Stimulated activated CD8-positive, alpha-beta memory T cell treated with anti-CD3 and anti-CD28 coated beads, Interleukin-15, amount 100 ng/mL, for 24 hours (primary cell): ENCODE data around the gene BRMS1.

Source experiments
- DNase-seq: peaks from one replicate; pipeline ENCODE4 v3.0.0-alpha.2; 2020; ENCODE audit warnings: low read depth

The BRMS1 gene

DNA sequence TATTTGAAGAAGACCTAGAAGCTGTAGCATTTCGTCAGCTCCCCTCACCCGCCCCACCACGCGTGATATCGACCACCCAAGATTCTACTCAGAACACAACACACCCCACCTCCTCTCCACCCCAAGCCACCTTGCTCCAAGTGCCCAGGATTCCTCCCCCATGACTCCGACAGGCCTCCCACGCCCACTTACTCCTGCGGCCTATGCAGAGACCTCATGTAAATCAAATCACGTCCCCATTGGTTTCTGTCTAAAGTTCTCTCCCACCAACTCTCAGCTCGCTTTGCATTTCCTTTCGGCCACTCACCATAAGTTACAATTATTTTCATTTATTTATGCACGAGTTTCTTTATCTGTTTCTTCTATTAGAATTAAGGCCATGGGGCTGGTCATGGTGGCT lies 42.2 kb downstream of the BRMS1 start:
- no peak for DNase-seq

DNA sequence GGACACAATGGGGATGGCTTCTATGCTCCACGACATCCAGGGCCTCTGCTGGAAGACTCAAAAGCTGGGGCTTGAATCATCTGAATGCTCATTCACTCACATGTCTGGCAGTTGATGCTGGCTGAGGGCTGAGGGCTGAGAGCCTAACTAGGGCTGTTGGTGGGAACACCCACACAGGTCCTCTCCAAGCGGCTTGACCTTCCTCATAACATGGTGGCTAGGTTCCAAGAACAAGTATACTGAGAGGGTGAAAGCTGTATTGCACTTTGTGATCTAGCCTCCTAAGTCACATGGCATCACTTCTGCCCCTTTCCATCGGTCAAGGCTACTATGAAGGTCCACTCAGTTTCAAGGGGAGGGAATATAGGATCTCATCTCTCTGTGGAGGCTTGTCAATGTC lies 45.7 kb downstream of the BRMS1 start:
- DNase-seq: no peak

DNA sequence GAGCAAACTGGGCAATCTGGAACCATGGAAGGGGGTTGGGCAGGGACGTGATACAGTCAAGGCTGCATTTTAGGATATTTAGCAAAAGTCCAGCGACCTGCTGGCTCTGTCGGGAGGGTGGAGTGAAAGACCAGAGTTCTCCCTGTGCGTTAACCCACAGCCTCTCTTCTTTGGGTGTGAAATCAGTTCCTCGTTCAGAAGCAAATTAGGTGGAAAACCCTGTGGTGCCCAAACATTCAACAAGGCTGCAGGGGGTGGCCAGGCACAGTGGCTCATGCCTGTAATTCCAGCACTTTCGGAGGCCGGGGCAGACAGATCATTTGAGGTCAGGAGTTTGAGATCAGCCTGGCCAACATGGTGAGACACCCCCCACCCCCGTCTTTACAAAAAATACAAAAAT lies 47.3 kb downstream of the BRMS1 start:
- DNase-seq: no peak

DNA sequence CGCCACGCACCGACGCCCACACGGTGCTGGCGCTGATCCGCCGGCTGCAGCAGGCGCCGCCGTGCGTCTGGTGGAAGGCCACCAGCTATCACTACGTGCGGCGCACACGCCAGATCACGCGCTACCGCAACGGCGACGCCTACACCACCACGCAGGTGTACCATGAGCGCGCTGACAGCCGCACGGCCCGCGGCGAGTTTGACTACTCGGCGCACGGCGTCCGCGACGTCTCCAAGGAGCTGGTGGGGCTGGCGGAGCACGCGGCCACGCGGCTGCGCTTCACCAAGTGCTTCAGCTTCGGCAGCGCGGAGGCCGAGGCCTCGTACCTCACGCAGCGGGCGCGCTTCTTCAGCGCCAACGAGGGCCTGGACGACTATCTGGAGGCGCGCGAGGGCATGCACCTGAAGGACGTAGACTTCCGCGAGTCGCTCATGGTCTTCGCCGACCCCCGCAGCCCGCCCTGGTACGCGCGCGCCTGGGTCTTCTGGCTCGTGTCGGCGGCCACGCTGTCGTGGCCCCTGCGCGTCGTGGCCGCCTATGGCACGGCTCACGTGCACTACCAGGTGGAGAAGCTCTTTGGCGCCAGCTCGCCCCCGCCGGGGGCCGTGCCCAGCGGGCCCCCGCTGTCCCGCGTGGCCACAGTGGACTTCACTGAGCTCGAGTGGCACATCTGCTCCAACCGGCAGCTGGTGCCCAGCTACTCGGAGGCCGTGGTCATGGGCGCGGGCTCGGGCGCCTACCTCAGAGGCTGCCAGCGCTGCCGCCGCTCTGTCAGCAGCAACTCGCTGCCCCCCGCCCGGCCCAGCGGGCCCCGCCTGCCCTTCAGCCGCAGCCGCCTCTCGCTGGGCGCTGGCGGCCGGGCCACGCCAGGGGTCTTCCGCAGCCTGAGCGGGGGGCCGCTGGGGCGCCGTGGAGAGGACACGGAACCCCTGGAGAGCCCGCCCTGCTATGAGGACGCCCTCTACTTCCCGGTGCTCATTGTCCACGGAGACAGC lies 50.0 kb downstream of the BRMS1 start:
- DNase-seq: no peak

DNA sequence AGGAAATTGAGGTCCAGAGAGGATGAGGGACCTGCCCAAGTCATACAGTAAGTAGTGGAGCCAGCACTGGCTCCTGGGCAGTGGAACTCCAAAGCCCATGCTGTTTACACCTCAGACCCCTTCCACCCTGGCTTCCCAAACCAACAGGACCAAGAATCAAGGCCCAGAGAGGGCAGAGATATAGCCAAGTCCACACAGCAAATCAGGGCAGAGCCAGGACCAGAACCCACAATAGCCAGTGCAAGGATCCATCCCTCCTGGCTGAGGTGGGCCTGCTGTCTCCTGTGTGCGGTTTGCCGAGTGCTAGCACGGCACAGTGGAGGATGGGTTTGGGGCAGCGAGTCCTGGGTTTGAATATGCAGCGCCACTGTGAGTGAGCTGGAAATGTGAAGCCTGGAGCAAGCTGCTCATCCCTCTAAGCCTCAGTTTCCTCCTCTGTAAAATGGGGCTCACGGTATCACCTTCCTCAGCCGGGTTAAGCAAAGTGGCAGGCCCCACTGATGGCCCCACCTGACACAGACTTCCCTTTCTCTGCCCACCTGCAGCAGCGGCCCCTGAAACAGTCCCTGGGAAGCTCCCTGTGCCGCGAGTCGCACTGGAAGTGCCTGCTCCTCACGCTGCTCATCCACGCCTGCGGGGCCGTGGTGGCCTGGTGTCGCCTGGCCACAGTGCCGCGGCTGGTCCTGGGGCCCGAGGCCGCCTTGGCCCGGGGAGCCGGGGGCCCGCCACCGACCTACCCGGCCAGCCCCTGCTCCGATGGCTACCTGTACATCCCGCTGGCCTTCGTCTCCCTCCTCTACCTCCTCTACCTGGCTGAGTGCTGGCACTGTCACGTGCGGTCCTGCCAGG lies 50.9 kb downstream of the BRMS1 start:
- no peak for DNase-seq

DNA sequence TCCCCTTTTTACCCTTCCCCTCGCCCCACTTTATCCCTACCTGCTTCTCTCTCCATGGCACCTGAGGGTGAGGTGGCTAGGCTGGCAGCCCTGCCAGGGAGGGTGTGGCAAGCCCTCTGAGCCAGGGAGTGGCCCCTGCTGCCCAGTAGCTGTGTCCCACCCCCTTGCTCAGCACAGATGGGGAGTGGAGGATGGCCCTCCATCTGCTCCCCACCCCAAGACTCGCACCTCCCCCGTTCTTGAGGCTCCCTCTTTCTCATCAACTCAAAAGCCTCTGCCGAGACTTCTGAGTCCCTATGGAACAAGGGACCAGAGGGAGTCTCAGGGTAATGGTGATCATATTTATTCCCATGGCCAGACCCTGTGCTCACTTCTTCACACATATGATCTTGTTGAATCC lies 51.6 kb downstream of the BRMS1 start:
- no peak for DNase-seq

DNA sequence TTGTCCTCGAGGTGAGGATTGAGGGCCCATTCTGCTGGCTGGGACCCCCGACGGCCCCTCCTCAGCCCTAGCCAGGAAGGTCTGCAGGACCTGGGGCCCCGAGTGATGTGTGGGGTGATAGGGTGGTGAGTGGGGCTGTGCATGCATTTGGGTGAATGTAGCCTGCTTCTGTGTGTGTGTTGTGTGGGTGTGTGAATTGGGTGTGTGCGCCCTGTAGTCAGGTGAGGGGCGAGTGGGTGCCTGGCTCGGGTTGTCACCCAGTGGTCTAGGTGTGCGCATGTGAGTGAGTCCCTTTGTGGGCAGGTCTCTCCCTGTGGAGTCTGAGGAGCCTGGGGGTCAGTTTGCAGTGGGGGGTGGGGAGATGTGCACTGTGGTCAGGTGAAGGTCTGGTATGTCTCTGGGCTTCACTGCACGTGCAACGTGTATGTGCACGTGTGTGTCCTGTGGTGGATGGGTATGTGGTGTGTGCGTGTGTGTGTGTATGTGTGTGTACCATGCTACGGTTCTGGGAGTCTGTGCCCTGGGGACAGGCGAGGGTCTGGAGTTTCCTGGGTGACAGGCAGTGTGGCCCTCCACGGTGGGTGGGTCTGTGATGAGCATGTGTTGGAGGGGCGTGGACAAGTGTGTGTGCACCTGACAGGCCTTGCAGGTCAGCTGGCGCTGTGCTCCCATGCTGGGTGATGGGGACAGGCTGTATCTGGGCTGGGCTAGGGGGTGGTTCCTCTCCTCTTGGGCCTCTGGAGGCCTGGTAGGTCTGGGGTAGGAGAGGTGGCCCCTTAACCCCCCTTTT lies 52.2 kb downstream of the BRMS1 start:
- no peak for DNase-seq

DNA sequence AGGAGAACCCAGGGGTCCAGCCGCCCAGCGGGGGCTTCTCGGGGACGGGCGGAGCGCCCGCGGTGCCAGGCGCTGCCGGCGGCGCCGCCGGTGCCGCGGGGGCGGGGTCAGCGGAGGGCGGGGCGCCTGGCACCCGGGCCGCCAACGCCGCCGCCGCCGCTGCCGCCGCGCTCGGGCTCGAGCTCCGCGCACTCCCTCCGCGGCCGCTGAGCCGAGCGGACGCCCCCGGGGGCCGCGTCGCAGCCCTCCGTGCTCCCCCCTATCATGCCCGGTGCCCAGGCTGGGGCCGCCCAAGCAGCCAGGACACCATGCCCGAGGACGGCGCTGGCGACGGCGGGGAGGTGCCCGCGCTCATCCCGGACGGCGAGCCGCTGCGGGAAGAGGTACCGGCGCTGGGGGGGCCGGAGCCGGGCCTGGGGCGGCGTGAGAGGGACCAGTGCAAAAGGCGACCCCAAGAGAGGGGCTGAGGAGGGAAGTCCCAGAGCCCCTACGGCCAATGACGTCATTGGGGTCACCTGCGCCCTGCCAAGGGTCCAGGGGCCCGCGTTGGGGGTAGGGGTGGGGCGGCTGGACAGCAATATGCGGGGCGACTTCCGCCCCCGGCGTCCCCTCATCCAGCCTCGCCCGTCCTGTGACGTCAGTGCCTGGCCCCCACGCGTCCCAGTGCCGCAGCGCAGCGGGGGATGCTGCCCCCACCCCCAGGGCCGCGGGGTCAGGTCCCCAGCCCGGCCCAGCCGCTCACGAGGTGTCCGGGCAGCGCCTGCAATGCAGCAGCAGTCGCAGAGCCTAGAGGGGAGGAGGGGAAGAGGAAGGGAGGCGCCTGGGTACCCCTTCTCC lies 53.0 kb downstream of the BRMS1 start, which contains the start of gene TMEM151A:
Gene TMEM151A (plus strand): TSS at position 189 of the 837 bp plus-strand sequence. CDS start 120 bp downstream, at position 309.
- DNase-seq: no peak

DNA sequence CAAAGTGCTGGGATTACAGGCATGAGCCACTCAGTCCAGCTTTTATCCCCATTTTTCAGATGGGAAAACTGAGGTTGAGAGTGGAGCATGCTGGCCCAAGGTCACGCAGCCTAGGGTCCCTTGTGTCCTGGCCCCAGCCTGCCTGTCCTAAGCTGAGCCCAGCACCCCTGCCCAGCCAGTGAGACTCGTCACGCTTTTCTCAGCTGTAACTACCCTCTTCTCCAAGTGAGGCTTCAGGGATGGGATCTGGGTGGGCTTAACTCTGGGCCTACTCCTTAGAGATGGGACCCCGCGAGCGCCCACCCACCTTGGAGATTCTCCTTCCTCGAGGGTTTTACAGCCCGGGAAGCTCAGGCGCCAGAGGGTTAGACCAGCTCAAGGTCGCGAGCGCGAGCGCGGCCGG lies 53.6 kb downstream of the BRMS1 start:
- DNase-seq: no peak

DNA sequence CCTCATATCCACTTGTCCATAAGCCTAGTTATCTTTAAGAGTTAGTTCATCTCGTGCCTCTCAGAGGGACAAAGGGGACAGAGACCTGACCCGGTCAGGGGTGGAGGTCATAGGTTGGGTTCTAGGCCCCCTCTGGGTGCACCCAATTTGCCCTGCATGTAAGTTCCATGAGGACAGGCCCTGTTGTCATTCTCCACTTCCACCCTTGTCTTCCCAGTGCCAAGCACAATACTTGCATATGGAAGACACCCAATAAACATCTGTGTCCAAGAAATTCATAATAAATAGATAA lies 54.6 kb downstream of the BRMS1 start:
- no peak for DNase-seq

DNA sequence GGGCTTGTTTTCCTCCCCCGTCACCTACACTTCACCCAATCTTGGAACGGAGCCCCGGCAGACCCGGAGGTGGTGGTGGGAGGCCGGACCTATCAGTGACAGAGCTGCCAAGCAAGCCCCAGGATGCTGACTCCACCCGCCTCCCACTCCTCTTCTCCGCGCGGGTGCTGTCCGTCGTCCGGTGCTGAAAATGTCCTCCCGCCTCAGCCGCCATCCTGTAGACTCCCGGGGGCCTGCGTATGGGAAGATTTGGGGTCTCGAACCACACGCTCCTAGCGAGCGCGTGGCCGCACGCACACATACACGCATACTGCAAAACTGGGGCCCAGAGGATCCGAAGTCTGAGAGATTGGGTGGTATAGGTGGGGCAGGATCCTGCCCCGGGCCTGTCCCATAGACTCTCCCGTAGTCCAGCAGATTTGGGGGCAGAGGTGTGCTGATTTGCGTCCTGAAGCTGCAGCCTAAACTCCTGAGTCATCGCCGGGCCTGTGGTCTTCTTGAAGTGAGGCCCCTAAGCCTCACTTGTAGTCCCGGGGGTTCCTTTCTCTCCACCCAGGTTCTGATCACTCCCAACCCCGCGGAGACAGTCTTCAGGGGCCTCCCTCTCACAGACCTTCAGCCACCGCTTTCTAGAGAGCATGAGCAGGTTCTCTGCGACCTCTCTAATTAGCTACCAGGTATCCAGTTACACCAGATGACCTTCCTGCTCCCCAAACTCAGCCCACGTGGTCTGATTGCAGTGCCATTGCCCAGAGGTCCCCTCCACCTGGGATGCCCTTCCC lies 55.2 kb downstream of the BRMS1 start:
- peak; percentile 59 for DNase-seq

DNA sequence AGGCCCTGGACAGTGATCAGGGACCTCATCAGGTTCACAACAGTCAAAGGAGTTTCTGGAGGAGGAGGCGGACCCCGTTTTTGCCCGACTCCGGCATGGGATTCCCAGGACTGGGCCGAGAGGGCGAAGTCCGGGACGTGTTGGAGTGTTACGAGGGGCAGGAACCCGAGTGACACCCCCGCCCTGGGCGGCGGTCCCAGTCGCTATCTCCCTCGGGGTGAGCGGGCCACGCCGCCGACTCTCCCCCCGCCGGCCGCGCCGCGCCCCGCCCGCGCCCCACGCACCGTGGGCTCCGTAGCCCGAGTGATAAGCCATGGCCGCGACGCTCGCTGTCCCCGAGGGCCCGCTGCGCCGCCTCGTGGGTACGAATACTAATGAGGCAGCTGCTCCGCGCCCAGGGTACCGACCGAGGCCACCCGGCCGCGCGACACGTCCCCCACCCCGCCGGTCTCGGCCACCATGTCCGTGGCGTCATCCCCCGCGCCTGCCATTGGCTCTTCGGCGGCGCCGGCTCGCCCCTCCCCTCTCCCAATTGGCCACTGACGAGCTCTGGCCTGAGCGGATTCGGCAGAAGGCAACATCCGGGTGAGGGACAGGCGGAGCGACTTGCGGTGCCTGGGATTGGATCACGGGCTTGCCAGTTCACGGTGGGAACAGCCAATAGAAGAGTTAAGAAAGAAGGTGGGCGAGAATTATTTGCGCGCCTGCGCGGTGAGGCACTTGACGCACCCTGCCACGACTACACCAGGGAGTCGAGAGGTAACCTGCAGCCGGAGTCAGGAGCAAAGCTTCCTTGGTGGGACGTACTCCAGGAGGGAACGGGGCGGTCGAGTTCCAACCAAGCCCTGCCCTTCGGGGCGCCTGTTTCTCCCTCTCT lies 56.0 kb downstream of the BRMS1 start, which contains the start of gene YIF1A:
Gene YIF1A (minus strand): TSS at position 473 of the 877 bp plus-strand sequence. CDS start 158 bp downstream, at position 315.
- DNase-seq: peak; percentile 86

DNA sequence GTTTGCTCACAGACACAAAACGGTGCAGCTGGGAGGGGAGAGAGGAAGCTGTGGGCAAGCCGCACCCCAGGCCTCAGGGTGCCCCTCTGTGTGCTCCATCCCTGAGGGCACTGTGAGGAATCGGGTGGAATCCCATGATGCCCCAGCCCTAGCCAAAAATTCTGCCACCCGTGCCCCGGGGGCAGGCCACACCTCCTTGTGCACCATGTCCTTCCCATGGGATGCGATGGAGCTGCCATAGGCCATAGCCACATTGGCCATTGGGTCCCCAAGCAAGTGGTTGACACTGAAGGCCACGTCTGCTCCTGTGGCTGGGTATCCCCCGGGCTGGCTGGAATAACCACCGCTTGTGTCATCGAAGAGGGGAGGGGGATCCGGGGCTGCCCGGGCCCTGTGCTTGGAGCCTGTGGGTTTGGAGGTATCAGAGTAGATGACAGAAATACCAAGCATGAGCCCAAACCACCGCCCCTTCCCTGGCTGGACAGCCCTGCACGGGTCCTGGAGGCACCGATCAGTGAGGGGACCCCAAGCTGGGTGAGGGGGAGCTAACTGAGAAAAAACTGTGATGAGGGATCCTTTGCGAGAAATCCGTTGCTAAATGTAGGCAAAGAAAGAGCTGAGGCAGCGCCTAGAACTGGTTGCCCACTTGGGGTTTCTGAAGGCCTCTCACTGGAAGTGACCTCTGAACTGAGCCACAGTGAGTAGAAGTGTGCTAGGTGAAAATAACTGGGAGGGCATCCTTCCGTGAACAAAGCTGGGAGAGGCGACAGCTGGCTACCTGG lies 56.8 kb downstream of the BRMS1 start:
- no peak for DNase-seq
